ENCODE results near the gene UNC5A.

UNC5A gene

GRCh38 chr5:176878906-176879662 is 68.7 kb downstream of the UNC5A start:
- no peak for DNase-seq (ENCODE audit: low read depth in 2 of 2)

- DNase-seq (ENCODE audit: low read depth in 2 of 2): no peak
Observed at GRCh38 chr5:176879663-176880361, 69.5 kb downstream of the UNC5A start.

DNA sequence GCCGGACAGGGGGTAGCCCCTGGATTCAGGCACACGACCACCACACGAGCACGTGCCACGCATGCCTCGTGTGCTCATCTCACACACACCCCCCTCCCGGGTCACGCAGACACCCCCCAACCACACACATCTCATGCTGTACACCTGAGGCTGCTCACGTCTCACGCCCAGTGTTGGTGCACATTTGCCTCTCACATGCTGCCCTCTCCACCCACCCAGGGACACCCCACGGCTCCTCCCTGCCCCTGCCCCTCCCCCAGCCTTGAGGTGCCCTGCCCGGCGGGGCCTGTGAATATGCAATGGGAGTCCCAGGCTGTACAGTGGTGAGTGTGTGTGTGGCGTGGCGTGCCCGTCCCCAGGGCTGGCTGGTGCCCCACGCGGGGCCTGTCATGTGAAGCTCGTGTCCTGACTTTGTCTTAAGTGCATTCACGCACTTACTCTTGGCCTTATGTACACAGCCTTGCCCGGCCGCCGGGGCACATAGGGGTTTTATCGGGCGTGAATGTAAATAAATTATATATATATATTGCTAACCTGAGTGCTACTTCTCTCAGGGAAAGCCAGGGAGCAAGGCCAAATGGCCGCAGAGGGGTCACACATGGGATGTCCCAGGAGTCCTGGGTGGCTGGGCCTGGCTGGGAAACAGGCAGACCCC is 70.1 kb downstream of the UNC5A start:
- no peak for DNase-seq (ENCODE audit: low read depth in 2 of 2)

- DNase-seq (ENCODE audit: low read depth in 2 of 2): no peak
Observed at GRCh38 chr5:176881021-176881749, 70.8 kb downstream of the UNC5A start.

DNA sequence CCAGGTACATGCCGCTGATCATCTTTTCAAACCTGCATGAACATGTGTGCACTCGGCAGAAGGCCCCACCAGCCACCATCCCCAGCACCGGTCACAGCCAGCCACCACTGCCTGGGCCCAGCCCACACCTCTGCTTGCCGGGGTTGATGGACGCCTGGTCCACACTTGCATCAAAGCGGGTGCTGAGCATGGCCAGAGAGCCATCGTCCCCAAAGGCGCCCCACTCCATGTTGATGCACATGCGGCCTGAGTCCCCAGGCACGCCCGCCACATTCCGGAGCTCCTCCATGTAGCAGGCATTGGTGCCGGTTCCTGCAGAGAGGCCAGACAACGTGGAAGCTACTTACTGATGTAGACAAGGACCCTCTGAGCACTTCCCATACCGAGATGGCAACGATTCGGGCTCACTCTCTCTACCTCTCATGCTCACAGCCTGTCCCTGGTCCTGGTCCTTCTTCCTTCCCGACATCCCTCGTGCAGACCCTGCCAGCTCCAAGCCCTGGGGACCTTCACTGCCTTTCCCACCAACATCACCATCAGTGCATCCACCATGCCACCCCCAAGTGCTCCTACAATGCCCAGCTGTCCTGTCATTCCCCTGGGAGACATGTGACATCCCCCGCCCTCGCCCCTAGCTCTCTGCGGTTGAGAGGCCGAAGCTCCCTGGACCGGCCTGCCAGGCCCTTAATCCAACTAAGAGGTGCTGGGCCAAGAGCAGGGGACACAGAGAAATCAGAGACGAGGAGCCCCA is 71.6 kb downstream of the UNC5A start:
- no peak for DNase-seq (ENCODE audit: low read depth in 2 of 2)

- DNase-seq (ENCODE audit: low read depth in 2 of 2): no peak
Observed at GRCh38 chr5:176882567-176882903, 72.2 kb downstream of the UNC5A start.

DNA sequence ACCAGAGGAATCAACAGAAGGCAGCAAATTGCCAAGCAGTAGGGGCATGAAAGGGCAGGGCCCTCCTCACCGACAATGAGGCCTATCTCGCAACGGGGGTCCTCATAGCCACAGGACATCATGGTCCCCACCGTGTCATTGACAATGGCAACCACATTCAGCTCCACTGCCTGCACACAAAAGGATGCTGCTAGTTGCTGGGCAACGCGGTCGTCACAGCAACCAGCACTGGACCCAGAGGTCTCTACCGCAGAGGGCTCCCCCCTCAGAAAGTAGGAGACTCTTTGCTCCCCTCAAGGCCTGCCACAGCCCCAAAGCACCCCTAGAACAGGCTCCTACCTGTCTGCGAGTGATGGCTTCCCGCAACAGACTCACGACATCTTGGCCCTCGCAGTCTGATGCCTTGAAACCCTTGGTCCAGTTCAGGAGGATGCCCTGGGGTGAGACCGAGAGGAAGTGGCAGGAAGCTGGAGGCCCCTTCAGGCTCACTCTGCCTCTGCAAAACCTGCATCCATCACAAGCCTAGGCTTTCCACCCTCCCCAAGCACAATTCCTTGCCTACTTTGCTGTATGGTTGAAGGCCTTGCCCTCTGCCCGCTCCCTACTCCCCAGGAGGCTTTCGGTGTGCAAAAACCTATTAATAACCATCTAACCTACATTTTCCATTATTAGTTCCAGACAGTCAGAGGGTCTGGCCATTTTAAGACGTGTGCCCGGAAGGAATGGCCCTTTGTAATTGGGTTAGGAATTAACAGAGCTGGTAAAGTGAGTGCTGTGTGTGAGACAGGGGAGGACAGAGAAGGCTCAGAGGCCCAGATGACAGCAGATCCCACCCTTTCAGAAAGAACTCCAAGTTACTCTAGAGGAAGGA is 73.6 kb downstream of the UNC5A start:
- no peak for DNase-seq (ENCODE audit: low read depth in 2 of 2)

GRCh38 chr5:176884571-176884890 is 74.2 kb downstream of the UNC5A start:
- DNase-seq (ENCODE audit: low read depth in 2 of 2): no peak

GRCh38 chr5:176886336-176887251 is 76.2 kb downstream of the UNC5A start:
- DNase-seq (ENCODE audit: low read depth in 2 of 2): no peak

DNA sequence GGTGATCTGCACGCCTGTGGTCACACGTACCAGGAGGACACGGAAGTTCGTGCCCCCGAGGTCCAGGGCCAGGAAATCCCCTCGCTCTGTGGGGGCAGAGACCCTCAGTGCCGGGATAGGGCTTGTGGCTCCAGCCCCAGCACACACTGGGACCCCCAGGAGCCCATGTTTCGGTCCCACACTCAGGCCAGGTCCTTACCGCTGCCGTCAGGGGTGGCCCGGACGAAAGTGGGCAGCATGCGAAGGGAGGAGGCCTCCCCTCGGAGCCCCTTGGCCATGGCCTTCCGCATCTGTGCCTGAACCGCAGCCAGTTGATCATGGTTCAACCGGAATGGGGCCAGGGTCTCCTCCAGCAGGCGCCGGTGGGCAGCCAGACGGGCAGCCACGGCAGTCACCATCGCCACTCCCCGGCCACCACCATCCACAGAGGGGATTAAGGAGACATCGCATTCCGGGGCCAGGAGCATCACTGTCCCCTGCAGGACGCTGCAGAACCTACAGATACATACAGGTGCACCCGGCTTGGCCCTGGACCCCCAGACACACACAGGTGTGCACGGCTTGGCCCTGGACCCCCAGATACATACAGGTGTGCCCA is 77.0 kb downstream of the UNC5A start:
- DNase-seq (ENCODE audit: low read depth in 2 of 2): no peak

DNA sequence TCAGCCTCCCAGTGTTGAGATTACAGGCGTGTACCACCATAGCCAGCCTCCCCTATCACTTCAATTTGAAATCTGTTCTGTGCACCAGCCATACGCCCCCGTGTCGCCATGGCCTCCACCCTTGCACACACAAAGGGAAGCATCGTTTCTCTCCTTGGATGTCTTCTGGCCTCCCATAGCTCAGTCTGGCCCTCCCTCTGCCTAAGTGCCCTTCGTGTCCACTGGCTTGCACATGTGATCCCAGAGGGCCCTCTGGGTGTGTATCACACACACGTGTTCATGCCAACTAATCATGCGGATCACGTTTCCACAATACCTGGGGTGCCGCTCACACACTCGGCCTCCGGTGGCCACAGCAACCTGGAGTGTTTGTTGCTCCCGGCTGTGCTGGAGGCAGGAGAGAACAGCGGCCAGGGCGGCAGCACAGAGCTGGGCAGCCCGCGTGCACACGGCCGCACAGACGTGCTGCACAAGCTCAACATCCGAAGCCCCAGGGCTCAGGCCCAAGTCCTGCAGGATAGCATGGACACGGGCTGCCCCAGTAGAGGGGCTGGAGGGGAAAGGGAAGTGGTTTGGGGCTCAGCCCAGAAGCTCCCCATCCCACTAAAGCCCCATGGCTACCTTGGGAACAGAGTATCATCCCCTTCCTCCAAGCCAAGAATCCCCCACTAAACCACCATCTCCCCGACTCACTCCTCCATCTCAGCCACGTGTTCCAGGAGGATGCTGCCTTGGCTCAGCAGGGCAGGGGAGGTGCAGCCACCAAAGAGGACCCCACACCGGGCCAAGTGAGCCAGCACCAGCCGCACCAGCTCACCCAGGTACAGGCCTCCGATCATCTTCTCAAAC is 77.9 kb downstream of the UNC5A start:
- no peak for DNase-seq (ENCODE audit: low read depth in 2 of 2)

GRCh38 chr5:176888865-176889165 is 78.5 kb downstream of the UNC5A start:
- DNase-seq (ENCODE audit: low read depth in 2 of 2): no peak

DNA sequence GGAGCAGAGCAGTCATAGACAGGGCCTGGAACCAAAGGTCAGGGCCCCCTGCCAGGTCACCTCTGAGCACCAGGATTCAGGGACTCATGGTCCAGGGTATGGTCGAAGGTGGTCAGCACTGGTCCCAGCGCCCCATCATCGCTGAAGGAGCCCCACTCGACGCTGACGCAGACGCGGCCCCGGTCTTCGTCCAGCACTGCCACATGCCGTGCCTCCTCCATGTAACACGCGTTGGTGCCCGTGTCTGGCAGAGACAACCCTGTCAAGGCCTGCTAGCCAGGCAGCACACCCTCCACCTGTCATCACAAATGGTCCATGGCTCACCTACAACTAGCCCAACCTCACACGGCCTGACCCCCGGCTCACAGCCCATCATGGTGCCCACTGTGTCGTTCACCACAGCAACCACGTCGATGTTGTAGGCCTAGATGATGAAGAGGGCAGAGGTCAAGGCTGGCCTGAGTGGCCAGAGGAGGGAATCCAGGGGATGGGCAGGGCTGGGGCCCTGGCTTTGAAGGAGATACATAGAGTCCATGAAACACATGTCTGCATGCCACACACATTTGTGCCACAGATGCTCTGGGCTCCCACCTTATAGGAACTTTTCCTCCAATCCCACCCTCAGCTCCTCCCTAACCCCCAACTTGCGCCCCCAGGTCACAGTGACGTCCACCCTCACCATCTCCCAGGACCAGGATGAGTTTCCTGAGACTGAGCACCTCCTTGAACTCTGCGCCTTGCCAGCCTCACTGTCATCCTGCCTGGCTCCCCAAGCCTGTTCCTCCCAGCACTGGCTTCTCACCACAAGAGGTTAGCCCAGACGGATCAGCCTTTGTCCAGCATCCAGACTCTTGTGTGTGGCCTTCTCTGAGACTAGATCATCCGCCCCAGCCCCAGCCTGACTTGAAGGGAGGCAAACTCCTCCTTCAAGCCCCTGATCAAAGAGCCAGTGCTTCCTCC is 79.2 kb downstream of the UNC5A start:
- no peak for DNase-seq (ENCODE audit: low read depth in 2 of 2)

DNA sequence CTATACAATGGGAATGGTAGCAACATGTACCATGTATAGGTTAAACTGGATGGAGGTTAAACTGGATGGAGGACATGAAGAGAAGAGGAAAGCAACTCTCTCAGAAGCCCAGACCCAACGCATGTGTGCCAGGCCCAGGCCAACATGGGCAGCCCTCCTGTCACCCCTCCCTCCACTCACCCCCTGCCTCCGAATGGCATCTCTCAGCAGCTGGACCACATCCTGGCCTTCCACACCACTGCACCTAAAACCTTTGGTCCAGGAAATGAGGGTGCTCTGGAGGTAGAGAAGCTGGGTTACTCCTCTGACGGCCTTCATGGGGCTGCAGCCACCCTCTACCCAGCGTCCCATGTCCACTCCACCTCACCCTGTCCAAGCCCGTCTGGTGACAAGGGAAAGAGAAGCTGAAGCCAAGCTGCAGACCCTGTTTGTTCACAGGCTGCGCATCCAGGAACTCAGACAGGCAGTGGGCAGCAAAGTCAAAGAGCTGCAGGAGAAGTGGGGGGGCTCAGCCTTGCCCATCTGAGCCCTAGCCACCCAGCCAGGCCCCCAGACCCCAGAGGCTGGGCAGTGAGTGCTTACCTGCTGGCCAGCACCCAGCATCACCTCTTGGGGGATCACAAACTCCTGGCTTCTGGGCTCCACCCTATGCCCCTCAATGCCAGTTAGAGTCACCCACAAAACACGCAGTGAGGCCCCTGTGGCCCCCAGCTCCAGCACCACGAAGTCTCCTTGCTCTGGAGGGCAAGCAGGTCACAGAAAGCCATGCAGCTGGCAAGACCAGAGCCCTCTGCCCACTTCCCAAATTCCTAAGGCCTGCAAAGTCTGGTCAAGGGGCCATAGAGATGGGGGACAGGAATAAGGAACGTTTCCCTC is 80.3 kb downstream of the UNC5A start:
- no peak for DNase-seq (ENCODE audit: low read depth in 2 of 2)

DNA sequence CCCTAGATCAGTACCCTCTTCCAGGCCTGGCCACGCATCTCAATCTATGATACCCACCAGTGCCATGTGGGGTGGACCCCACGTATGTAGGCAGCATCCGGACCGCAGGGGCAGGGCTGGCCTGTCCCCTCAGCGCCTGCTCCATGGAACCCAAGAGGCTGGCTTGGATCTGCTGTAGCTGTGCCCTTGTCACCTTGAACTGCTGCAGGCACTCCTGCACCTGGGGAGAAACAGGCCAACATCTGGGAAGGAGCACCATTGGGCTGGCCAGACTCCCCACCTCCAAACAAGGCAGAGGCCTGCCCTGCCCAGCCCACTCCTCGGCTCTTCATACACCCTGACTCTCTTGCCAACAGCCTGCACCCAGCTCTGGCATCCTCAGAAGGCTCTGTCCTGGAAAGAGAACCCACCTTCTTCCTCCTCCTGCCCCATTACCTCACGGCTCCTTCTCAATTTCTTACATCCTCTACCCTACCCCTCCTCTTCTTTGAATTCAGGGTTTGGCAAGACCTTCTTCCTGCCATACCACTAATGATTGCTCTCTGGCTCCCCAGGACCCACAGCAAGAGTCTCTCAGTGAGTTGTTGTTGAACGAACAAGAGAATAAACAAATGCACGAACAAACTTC is 81.1 kb downstream of the UNC5A start:
- DNase-seq (ENCODE audit: low read depth in 2 of 2): no peak

GRCh38 chr5:176892663-176893062 is 82.3 kb downstream of the UNC5A start:
- no peak for DNase-seq (ENCODE audit: low read depth in 2 of 2)

All from stimulated activated CD8-positive, alpha-beta memory T cell treated with anti-CD3 and anti-CD28 coated beads, Interleukin-7, amount 100 ng/mL, for 4 hours (primary cell).